Right cardiac atrium (tissue), 5 donors: ENCODE data around the gene BHMT2. TPM values are rescaled to one million over a fixed set of nuclear protein-coding genes. Genes with fewer than 3 reads are reported as not detected.

Experiments used
- ATAC-seq, 2 donors: fragments of 200-7000 bp; cut with Tn5 transposase; one replicate each; pipeline versions ENCODE4 v1.8.0 to v1.9.1; 2020; ENCODE audit warnings: moderate library complexity in 2 of 2, mild to moderate bottlenecking in 1 of 2
- DNase-seq, 3 donors: peaks; one replicate each; pipeline ENCODE4 v3.0.0-alpha.2; 2020
- H3K27ac ChIP-seq: one replicate; pipeline ENCODE4 v1.5.1; 2013; ENCODE audit warnings: mild to moderate bottlenecking, low read length, control low read depth, moderate library complexity
- H3K27me3 ChIP-seq: one replicate; pipeline ENCODE4 v1.6.1; 2013; ENCODE audit not compliant: control insufficient read depth, insufficient read depth
- H3K4me1 ChIP-seq: one replicate; pipeline ENCODE4 v1.6.1; 2013; ENCODE audit warnings: low read length; ENCODE audit not compliant: control insufficient read depth, insufficient read depth
- H3K4me3 ChIP-seq: one replicate; pipeline ENCODE4 v1.5.1; 2013; ENCODE audit warnings: low read length, control low read depth
- H3K9me3 ChIP-seq: one replicate; pipeline ENCODE4 v1.6.1; 2013; ENCODE audit warnings: low read length; ENCODE audit not compliant: control insufficient read depth
- WGBS: extraction: QIAGEN DNeasy Blood & Tissue Kit; methylation state at CpG from one replicate; pipeline ENCODE4 v1.1.7; 2013; 5-methylcytosine and 5-hydroxymethylcytosine counted together
- intact Hi-C, 4 donors: fragments of 100-400 bp; cut with DNase I; formaldehyde crosslinking; loops; one replicate each; pipeline versions ENCODE4 v1.11.0 to v1.14.0; 2022 to 2023
- polyA plus RNA-seq: library from polyadenylated mRNA; stranded (reverse); fragments of 200-250 nt; gene quantifications from one replicate; pipeline ENCODE4 v1.2.3, GENCODE V29; 2013
- total RNA-seq, 4 donors: library from RNA; stranded (reverse); fragmentation: NEBNext Ultra II Directional; extraction: Animal tissue kit (Norgen Biotek cat#: 25700); gene quantifications; one replicate each; pipeline ENCODE4 v1.2.1, GENCODE V29; 2021
- donor health status: healthy with polysubstance abuse.
- donor health status: DM: no; HTN: yes; CAD: no.
- donor health status: DM: no; HTN: no; CAD: no.
- donor health status: DM: no; HTN: yes; CAD: no; lungs with severe emphysema.
- donor health status: DM: yes; HTN: yes; CAD: no.

BHMT2 gene
- total and polyA plus RNA-seq, 5 donors: 16.4 to 40.3 (median 20.4) TPM

- no peak for ATAC-seq
- no peaks in the 10 kb centered on the region for H3K4me1 ChIP-seq
- no peak overlapping the region for H3K27ac ChIP-seq
- no peaks in the 10 kb centered on the region for H3K27me3 ChIP-seq
- no peak overlapping the region for H3K4me3 ChIP-seq
- intact Hi-C loops: no loop called here
- H3K9me3 ChIP-seq: no peaks in the 10 kb centered on the region
- 91% methylated on average over 10 of the region's 10 CpGs for WGBS
- DNase-seq: no peak
These were observed 37.4 kb upstream of the BHMT2 start for GRCh38 chr5:79032031-79032695.

GRCh38 chr5:79032782-79033181 lies 36.8 kb upstream of the BHMT2 start:
- no peak overlapping the region for H3K27ac ChIP-seq
- no peaks in the 10 kb centered on the region for H3K9me3 ChIP-seq
- no peaks in the 10 kb centered on the region for H3K27me3 ChIP-seq
- H3K4me3 ChIP-seq: no peak overlapping the region
- ATAC-seq (no peak), DNase-seq (no peak)
- intact Hi-C loops: no loop called here
- WGBS: 94% methylated on average over 5 of the region's 5 CpGs
- H3K4me1 ChIP-seq: no peaks in the 10 kb centered on the region

GRCh38 chr5:79035237-79035636 lies 34.3 kb upstream of the BHMT2 start:
- no peak overlapping the region for H3K27ac ChIP-seq
- H3K4me1 ChIP-seq: no peaks in the 10 kb centered on the region
- WGBS: 63% methylated on average over 3 of the region's 3 CpGs
- H3K27me3 ChIP-seq: no peaks in the 10 kb centered on the region
- ATAC-seq (no peak), DNase-seq (no peak)
- H3K4me3 ChIP-seq: no peak overlapping the region
- no peaks in the 10 kb centered on the region for H3K9me3 ChIP-seq
- intact Hi-C loops: no loop called here

- whole genome bisulfite sequencing: 95% methylated on average over 2 of the region's 2 CpGs
- intact Hi-C loops: no loop called here
These were observed 32.8 kb upstream of the BHMT2 start for GRCh38 chr5:79036769-79037168.

GRCh38 chr5:79042188-79042587 lies 27.4 kb upstream of the BHMT2 start:
- Histone ChIP-seq H3K4me1 (no peaks in the 10 kb centered on the region), H3K9me3 (no peaks in the 10 kb centered on the region), H3K27me3 (no peaks in the 10 kb centered on the region), H3K4me3 (no peak overlapping the region), H3K27ac (no peak overlapping the region)
- ATAC-seq (no peak), DNase-seq (no peak)
- intact Hi-C loops: no loop called here
- 83% methylated on average over 3 of the region's 3 CpGs for WGBS

More at GRCh38 chr5:79036769-79037168, 32.8 kb upstream of the BHMT2 start:
- Histone ChIP-seq H3K27ac (no peak overlapping the region), H3K27me3 (no peaks in the 10 kb centered on the region), H3K4me1 (no peaks in the 10 kb centered on the region), H3K9me3 (no peaks in the 10 kb centered on the region), H3K4me3 (no peak overlapping the region)
- ATAC-seq (no peak), DNase-seq (no peak)

- WGBS: 93% methylated on average over 3 of the region's 3 CpGs
These were observed 22.4 kb upstream of the BHMT2 start for GRCh38 chr5:79047199-79047598.

GRCh38 chr5:79048437-79048836 lies 21.1 kb upstream of the BHMT2 start:
- ATAC-seq: no peak
- H3K27me3 ChIP-seq: no peaks in the 10 kb centered on the region
- no peaks in the 10 kb centered on the region for H3K4me1 ChIP-seq
- intact Hi-C loops: no loop called here
- no peak overlapping the region for H3K27ac ChIP-seq
- no peaks in the 10 kb centered on the region for H3K9me3 ChIP-seq
- H3K4me3 ChIP-seq: no peak overlapping the region
- no peak for DNase-seq

More at GRCh38 chr5:79047199-79047598, 22.4 kb upstream of the BHMT2 start:
- Histone ChIP-seq H3K27ac (no peak overlapping the region), H3K4me3 (no peak overlapping the region), H3K9me3 (no peaks in the 10 kb centered on the region), H3K4me1 (no peaks in the 10 kb centered on the region), H3K27me3 (no peaks in the 10 kb centered on the region)
- ATAC-seq: no peak
- DNase-seq: no peak
- intact Hi-C loops: no loop called here

GRCh38 chr5:79050498-79050897 lies 19.1 kb upstream of the BHMT2 start:
- Histone ChIP-seq H3K27me3 (no peaks in the 10 kb centered on the region), H3K4me3 (no peak overlapping the region), H3K4me1 (no peaks in the 10 kb centered on the region), H3K27ac (no peak overlapping the region), H3K9me3 (no peaks in the 10 kb centered on the region)
- ATAC-seq: no peak
- intact Hi-C loops: no loop called here
- WGBS: 65% methylated on average over 3 of the region's 3 CpGs
- DNase-seq: no peak

- H3K27me3 ChIP-seq: no peaks in the 10 kb centered on the region
- H3K9me3 ChIP-seq: no peaks in the 10 kb centered on the region
- no peak for ATAC-seq
- DNase-seq: no peak
- intact Hi-C loops: no loop called here
- H3K4me3 ChIP-seq: no peak overlapping the region
- no peaks in the 10 kb centered on the region for H3K4me1 ChIP-seq
- no peak overlapping the region for H3K27ac ChIP-seq
- 92% methylated on average over 4 of the region's 4 CpGs for WGBS
These were observed 16.2 kb upstream of the BHMT2 start for GRCh38 chr5:79053321-79053720.

- 71% methylated on average over 1 of the region's 1 CpG for WGBS
- no peaks in the 10 kb centered on the region for H3K9me3 ChIP-seq
- DNase-seq: no peak
- H3K27me3 ChIP-seq: no peaks in the 10 kb centered on the region
- no peak overlapping the region for H3K27ac ChIP-seq
- no peak overlapping the region for H3K4me3 ChIP-seq
- ATAC-seq: no peak
- intact Hi-C loops: no loop called here
- H3K4me1 ChIP-seq: no peaks in the 10 kb centered on the region
These were observed 14.6 kb upstream of the BHMT2 start for GRCh38 chr5:79055017-79055416.

- ATAC-seq (no peak), DNase-seq (no peak)
- H3K9me3 ChIP-seq: no peaks in the 10 kb centered on the region
- no peak overlapping the region for H3K4me3 ChIP-seq
- H3K27ac ChIP-seq: no peak overlapping the region
- intact Hi-C loops: no loop called here
- H3K27me3 ChIP-seq: no peaks in the 10 kb centered on the region
- no peaks in the 10 kb centered on the region for H3K4me1 ChIP-seq
These were observed 12.7 kb upstream of the BHMT2 start for GRCh38 chr5:79056847-79057246.

- no peak for ATAC-seq
- H3K27ac ChIP-seq: no peak overlapping the region
- DNase-seq: no peak
- WGBS: 90% methylated on average over 4 of the region's 4 CpGs
- no peaks in the 10 kb centered on the region for H3K9me3 ChIP-seq
- intact Hi-C loops: no loop called here
- H3K4me1 ChIP-seq: no peaks in the 10 kb centered on the region
- H3K27me3 ChIP-seq: no peaks in the 10 kb centered on the region
- H3K4me3 ChIP-seq: no peak overlapping the region
These were observed 9.9 kb upstream of the BHMT2 start for GRCh38 chr5:79059674-79060073.
